ENCODE results near the gene ADSS1.

Gene ADSS1

DNA sequence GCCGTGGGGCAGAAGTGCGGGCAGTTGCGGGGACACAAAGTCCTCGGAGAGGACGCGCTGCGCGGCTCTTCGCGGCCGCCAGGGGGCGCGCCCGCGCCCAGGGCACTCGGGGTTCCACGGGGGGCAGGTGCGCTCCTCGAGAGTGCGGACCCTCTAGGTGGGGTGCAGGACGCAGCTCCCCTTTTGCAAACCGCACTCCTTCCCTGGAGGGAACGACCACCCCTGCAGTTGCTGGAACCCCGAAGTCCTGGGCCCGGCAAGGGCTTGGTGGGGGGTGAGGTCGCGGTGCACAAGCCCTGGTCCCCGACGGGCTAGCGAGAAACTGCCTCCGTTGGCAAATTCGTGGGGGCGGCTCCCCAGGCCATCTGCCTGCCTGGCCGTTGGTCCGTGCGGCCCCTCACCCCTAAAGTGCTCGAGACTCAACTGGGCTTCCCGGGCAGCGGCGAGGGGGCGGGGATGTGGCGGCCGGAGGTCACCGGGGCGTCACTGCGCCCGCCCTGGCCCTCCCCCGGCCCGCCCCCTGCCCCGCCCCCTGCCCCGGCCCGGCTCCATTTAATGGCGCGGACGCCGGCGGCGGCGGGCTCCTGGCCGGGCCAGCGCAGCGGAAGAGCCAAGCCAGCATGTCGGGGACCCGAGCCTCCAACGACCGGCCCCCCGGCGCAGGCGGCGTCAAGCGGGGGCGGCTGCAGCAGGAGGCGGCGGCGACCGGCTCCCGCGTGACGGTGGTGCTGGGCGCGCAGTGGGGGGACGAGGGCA, at the start of gene ADSS1:
TSS of gene ADSS1 (plus strand) at position 579 of the 756 bp plus-strand sequence. CDS start at position 621, 42 bp downstream.
- peak within 1 kb of the TSS; percentile 50 to 70 (median 59) for H3K4me3 ChIP-seq
- peak within 1 kb of the TSS in 16 of 21 experiments; percentile 2 to 77 (median 52) for H3K27ac ChIP-seq

DNA sequence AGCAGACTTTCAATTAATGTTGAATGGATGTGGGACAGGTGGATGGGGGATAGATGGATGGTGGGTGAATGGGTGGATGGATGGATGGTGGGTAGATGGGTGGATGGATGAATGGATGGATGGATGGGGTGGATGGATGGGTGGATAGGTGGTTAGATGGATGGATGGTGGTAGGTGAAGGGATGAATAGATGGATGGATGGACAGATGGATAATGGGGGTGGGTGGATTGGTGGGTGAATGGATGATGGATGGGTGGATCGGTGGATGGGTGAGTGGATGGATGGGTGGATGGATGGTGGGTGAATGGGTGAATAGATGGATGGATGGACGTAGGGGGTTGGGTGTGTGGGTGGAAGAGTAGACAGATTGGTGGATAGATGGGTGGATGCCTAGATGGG, 48.6 kb upstream of the ADSS1 start:
- H3K27ac ChIP-seq, result no peak overlapping the region
- H3K4me3 ChIP-seq, result no peak overlapping the region

DNA sequence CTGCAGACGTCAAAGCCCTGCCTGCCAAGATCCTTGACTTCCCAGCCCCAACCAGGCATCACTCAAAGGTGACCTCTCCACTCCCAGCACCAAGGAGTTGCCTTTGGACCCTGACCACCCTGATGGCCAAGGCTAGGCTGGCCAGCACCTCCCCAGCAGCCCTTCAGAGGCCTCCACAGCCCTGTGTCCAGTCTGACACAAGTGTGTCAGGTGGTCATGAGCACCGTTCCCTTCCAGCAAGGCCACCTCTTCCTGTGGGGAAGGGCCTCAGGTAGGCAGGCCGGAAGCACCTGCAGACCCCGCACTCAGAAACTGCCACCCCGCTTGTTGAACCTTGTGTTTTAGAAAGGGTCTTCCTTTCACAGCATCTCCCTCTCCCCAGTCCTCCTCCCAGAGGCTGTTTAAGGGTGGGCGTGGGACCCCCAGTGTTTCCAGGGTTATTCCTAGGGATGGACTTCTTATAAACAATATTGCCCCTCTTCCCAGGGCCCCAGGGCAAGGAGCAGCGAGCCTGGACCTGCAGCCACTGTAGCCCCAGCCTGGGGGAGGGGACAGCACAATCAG, 47.8 kb upstream of the ADSS1 start:
- Histone ChIP-seq H3K4me3 (no peak overlapping the region), H3K27ac (peak overlapping the region in 3 of 21 experiments; percentile 87 to 91 (median 87))

DNA sequence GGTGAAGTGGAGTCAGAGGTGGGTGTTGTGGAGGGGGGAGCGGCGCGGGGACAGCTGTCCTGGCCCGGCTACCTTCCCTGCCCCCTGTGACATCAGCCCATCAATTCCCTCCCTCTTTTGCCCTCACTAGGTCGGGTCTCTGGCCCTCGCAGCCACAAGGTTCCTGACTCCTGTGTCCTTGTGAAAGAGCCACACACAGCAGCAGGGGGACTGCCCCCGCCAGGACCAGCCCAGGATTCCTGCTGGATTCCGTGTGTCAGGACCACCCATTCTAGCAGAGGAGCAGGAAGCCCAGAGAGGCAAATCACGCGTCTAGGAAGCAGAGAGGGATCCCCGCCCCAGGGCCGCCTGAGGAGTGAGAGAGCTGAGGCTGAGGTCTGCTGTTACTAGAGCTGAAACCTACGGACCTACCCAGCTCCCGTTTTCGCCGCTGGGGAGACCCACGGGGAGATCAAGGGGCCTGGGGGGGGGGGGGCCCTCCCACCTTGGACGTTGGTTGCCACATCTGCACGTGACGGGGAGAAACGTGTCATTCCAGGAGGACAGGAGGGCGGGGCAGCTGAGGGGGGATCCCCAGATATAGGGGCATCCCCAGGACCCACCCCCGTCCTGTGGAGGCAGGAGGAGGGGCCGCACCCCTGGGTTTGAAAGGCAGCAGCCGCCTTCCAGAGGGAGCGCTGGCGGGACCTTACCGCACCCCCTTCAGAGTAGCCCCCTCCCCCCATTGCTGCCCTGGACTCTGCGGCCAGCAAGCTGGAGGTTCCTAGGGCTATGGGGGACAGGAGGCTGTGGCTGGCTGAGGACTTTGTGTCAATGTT, 47.1 kb upstream of the ADSS1 start:
- H3K27ac ChIP-seq, result peak overlapping the region in 19 of 21 experiments; percentile 60 to 95 (median 87)
- H3K4me3 ChIP-seq, result peak overlapping the region; percentile 25 to 55 (median 39)

DNA sequence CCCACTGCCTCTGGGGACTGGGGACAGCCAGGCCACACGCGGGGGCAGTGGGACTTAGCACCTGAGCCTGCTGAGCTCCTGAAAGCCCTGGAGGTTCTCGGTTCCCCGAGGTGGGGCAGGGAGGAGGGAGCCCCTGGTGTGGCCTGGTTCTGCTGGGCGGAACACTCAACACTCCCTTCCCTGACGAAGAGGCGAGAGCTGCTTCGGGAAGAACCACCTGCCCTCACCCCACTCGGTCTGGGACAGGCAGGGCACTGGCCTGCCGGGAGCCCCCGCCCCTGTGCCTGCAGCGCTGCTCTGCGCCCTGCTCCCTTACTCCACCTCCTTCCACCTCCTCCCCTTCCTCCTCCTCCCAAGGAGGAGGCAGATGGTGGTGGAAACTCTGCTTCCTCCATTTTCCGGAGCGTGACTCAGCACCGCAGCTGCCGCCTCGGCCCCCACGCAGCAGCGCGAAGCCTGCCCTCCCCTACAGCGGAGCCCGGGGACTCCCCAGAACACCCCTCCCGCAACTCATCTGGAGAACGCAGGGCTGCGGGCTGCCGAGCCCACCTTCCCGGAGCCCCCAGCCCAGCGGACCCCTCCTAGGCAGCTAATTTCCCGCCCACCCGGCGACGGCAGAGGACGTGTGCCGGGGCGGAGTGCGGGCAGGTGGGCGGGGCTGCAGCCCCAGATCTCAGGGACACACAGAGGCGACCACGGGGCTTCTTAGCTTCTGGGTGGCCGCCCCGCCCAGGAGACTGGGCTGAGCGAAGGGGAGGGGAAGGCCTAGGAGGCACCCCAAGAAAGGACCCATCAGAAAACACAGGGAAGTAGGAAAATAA, 46.3 kb upstream of the ADSS1 start:
- peak overlapping the region; percentile 45 to 95 (median 87) for H3K27ac ChIP-seq

GRCh38 chr14:104678346-104678745, 45.7 kb upstream of the ADSS1 start:
- Histone ChIP-seq H3K27ac (peak overlapping the region; percentile 45 to 95 (median 87)), H3K4me3 (peak overlapping the region; percentile 25 to 55 (median 39))

More for the DNA sequence above, 46.3 kb upstream of the ADSS1 start:
- H3K4me3 ChIP-seq, result peak overlapping the region; percentile 25 to 55 (median 39)

DNA sequence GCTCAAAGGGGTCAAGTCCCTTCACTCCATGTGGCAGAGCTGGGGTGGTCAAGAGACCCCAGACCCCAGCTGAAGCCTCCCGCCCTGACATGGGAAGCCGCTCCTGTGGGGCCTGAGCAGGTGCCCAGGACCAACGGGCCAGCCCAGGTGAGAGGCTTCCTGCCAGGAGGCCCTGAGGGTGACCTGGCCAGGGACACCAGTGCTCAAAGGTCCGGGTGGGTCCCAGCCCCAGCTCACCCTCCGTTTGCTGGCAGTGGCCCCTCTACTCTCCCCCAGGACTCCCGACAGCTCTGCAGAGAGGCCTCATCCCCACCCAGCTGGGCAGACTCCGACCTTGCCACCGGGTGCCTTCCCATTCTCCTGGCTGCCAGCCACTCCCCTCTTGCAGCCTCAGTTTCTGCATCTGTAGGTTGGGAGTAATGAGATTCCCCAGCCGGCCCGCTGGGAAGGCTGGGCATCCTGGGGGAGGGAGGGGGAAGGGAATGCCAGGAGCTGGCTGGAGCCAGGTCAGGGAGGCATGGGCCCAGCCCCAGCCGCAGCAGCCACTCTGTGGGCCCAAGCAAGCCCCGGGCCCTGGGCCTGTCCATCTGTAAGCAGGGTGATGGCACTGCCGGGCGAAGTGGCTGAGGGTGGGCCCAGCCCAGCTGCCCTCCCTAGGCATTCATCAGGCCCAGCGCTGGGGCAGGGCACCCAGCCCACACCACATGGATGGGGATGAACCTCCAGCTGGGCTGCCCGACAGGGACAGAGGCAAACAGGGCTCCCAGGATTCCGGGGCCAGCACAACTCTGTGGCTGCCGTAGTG, 44.9 kb upstream of the ADSS1 start:
- H3K4me3 ChIP-seq, result no peak overlapping the region
- peak overlapping the region in 17 of 21 experiments; percentile 72 to 95 (median 87) for H3K27ac ChIP-seq

DNA sequence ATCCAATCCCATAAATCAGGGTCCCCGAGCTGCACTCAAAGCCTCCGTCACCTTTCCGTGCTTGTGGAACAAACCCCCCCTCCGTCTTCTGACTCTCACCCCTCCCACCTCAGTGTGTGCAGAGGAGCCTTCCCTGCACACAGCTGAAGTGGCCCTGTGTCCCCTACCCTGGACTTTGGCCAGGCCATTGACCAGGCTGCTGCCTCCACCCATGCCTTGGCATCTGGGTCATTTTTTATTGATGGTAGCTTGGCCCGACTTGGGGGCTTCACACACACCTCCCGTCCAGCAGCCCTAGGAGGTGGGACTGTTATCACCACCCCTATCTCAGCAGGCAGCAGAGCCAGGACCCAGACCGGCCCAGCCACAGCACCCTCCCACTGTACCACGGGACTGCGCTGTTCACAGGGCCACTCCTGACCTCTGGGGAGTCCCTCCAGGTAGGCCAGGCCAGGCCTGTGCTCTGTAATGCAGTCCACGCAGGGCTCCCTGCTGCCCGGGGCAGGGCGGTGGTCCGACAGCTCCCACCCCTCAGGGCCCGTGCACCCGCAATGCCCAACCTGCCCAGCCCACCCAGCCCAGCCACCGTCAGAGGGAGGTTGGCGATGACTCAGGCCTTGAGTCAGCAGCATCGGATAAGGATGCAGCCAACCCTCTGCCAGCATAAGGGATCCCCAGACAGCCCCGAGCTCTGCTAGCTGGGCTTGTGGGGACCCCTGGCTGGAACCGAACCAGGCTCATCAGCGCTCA, 43.8 kb upstream of the ADSS1 start:
- H3K4me3 ChIP-seq, result no peak overlapping the region
- peak overlapping the region in 20 of 21 experiments; percentile 40 to 91 (median 84) for H3K27ac ChIP-seq

GRCh38 chr14:104680806-104681688, 43.0 kb upstream of the ADSS1 start:
- Histone ChIP-seq H3K27ac (peak overlapping the region; percentile 8 to 91 (median 83)), H3K4me3 (peak overlapping the region in 1 of 7 experiments; percentile 1)

GRCh38 chr14:104681689-104682074, 42.3 kb upstream of the ADSS1 start:
- peak overlapping the region; percentile 8 to 91 (median 83) for H3K27ac ChIP-seq
- H3K4me3 ChIP-seq, result peak overlapping the region in 1 of 7 experiments; percentile 1

GRCh38 chr14:104682107-104682593, 41.9 kb upstream of the ADSS1 start:
- Histone ChIP-seq H3K27ac (peak overlapping the region in 20 of 21 experiments; percentile 34 to 91 (median 81)), H3K4me3 (peak overlapping the region in 1 of 7 experiments; percentile 1)

DNA sequence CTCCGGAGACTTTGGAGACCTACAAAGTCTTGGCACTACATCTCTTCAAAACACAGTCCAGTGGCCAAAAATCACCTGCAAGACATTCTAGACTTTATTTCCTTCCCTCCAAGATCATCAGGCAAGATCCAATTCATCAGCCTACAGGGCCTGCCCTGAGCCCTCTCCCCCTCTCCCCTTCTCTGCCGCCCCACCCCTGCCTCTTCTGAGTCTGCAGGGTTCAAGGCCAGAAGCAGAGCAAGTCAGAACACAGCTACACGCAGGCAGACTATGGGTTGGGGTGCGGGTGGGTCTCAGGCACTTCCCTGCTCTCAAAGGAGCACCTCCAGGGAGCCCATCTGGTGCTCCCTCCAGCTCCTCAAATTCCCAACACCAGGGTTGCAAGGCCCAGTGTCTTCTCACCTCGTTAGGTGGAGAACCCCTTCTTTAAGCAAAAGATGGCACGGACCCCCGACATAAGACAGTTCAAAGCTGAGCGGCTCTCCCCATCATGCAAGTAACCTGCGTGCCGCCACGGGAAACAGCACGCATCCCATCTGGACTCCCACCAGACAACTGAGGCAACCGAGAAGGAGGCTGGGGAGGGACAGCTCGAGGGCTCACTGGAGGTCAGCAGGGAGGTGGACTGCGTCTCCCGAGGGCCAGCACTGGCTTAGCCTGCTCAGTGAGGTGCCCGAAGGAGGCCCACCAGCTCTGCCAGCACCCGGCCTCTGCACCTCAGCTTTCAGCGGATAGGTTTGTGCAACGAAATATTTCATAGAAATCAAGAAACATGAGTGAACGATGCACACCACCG, 40.2 kb upstream of the ADSS1 start:
- H3K27ac ChIP-seq, result no peak overlapping the region
- no peak overlapping the region for H3K4me3 ChIP-seq

DNA sequence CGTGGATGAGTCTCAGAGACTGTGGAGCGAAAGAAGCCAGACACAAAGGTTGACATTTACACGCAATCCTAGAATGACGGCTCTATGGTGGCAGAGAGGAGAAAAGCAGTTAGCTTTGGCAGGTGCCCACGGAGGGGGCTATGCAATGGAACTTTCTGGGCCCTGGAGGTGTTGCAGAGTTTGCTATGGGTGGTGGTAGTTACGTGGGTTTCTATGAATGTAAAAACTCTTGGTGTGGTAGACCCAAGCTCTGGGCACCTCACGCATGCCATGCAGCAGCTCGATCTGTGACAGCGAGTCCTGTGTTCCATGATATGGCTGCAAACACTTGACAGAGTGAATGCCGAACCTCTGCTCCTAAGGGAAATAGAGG, 39.6 kb upstream of the ADSS1 start:
- Histone ChIP-seq H3K27ac (no peak overlapping the region), H3K4me3 (no peak overlapping the region)

- H3K27ac ChIP-seq, result no peak overlapping the region
Observed at GRCh38 chr14:104685216-104685997, 38.6 kb upstream of the ADSS1 start.

DNA sequence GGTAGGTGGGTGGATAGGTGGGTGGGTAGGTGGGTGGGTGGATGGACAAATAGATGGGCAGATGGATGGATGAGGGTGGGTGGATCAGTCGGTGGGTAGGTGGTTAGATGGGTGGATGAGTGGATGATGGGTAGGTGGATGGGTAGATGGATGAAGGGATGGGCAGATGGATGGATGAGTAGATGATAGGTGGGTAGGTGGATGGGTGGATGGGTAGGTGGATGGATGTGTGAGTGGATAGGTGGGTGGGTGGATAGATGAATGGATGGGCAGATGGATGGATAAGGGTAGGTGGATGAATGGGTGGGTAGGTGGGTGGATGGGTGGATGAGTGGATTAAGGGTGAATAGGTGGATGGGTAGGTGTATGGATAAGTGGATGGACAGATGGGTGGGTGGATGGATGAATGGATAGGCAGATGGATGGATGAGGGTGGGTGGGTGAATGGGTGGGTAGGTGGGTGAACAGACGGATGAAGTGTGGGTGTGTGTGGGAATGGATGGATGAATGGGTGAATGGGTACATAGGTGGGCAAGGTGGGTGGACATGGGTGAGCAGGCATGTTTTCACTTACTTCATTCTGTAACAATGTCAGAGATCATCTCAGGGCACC, 37.9 kb upstream of the ADSS1 start:
- Histone ChIP-seq H3K27ac (peak overlapping the region in 3 of 21 experiments; percentile 27 to 63 (median 58)), H3K4me3 (no peak overlapping the region)

More at GRCh38 chr14:104685216-104685997, 38.6 kb upstream of the ADSS1 start:
- H3K4me3 ChIP-seq, result no peak overlapping the region
